HEK293 (cell line): ENCODE measurements around the gene PRELID2.

ENCODE experiments used
- CTCF ChIA-PET: fragments of 350-600 bp; formaldehyde crosslinking; extraction: SDS; loops from one replicate; lab custom pipeline; 2021; ENCODE audit warnings: antibody characterized with exemption; lab: Yijun Ruan, JAX
- POLR2A ChIA-PET: fragments of 300-600 bp; formaldehyde crosslinking; extraction: SDS; loops from one replicate; lab custom pipeline; 2020; ENCODE audit warnings: antibody characterized with exemption, inconsistent platforms; lab: Yijun Ruan, JAX
- H3K27ac ChIP-seq: fragments of 200-500 bp; sonication (Bioruptor generic); 2 replicates; pipeline ENCODE4 v1.5.1; 2014; ENCODE audit warnings: low read depth, low read length, control low read depth, inconsistent platforms; ENCODE audit errors: extremely low read depth
- H3K36me3 ChIP-seq, 2 experiments: fragments of 200-500 bp in 1 of 2; sonication (Bioruptor generic) in 1 of 2; 1 replicate in 1 of 2; 2 replicates in 1 of 2; pipeline ENCODE4 v1.5.1; 2014 to 2017; ENCODE audit warnings: inconsistent platforms in 2 of 2, low read length in 2 of 2; ENCODE audit not compliant: control insufficient read depth in 2 of 2, insufficient read depth in 1 of 2
- H3K4me1 ChIP-seq: fragments of 200-500 bp; sonication (Bioruptor generic); 2 replicates; pipeline ENCODE4 v1.5.1; 2014; ENCODE audit warnings: mild to moderate bottlenecking, low read length, inconsistent platforms; ENCODE audit not compliant: control insufficient read depth, insufficient read depth
- H3K4me3 ChIP-seq: 2 replicates; pipeline ENCODE4 v1.5.1; 2011; ENCODE audit warnings: low read depth, mild to moderate bottlenecking, control low read depth, low read length, moderate library complexity
- H3K9me3 ChIP-seq: fragments of 200-500 bp; sonication (Bioruptor generic); 2 replicates; pipeline ENCODE4 v1.5.1; 2014; ENCODE audit warnings: low read depth, low read length, inconsistent platforms; ENCODE audit not compliant: control insufficient read depth, insufficient read depth
- KLF8 ChIP-seq: fragments of 450-650 bp; formaldehyde crosslinking; IDR thresholded peaks from 2 replicates; pipeline ENCODE4 v1.5.1; 2016; ENCODE audit warnings: missing biosample characterization, missing genetic modification characterization
- SCRT2 ChIP-seq: fragments of 450-650 bp; formaldehyde crosslinking; IDR thresholded peaks from 2 replicates; pipeline ENCODE4 v1.5.1; 2016; ENCODE audit warnings: missing biosample characterization, missing genetic modification characterization
- YY1 ChIP-seq: fragments of 450-650 bp; formaldehyde crosslinking; IDR thresholded peaks from 2 replicates; pipeline ENCODE4 v1.5.1; 2018; ENCODE audit warnings: missing biosample characterization, missing genetic modification characterization
- ZNF133 ChIP-seq: fragments of 450-650 bp; formaldehyde crosslinking; IDR thresholded peaks from 2 replicates; pipeline ENCODE4 v1.5.1; 2016; ENCODE audit warnings: missing biosample characterization, missing genetic modification characterization
- ZNF140 ChIP-seq: fragments of 450-650 bp; formaldehyde crosslinking; IDR thresholded peaks from 2 replicates; pipeline ENCODE4 v1.5.1; 2016; ENCODE audit warnings: missing biosample characterization, missing genetic modification characterization
- ZNF175 ChIP-seq: fragments of 450-650 bp; formaldehyde crosslinking; IDR thresholded peaks from 2 replicates; pipeline ENCODE4 v1.5.1; 2016; ENCODE audit warnings: missing biosample characterization, missing genetic modification characterization
- ZNF248 ChIP-seq: fragments of 450-650 bp; formaldehyde crosslinking; IDR thresholded peaks from 2 replicates; pipeline ENCODE4 v1.5.1; 2017; ENCODE audit warnings: missing biosample characterization, missing genetic modification characterization
- ZNF391 ChIP-seq: fragments of 450-650 bp; formaldehyde crosslinking; IDR thresholded peaks from 2 replicates; pipeline ENCODE4 v1.5.1; 2016; ENCODE audit warnings: low read depth, missing biosample characterization, missing genetic modification characterization, borderline replicate concordance
- ZNF510 ChIP-seq: fragments of 450-650 bp; formaldehyde crosslinking; IDR thresholded peaks from 2 replicates; pipeline ENCODE4 v1.5.1; 2018; ENCODE audit warnings: mild to moderate bottlenecking, missing genetic modification characterization, missing biosample characterization; ENCODE audit not compliant: insufficient replicate concordance
- ZNF514 ChIP-seq: fragments of 450-650 bp; formaldehyde crosslinking; IDR thresholded peaks from 2 replicates; pipeline ENCODE4 v1.5.1; 2016; ENCODE audit warnings: missing biosample characterization, missing genetic modification characterization
- ZNF558 ChIP-seq: fragments of 450-650 bp; formaldehyde crosslinking; IDR thresholded peaks from 2 replicates; pipeline ENCODE4 v1.5.1; 2016; ENCODE audit warnings: missing biosample characterization, missing genetic modification characterization
- ZNF677 ChIP-seq: fragments of 450-650 bp; IDR thresholded peaks from 2 replicates; pipeline ENCODE4 v1.5.0; 2018; ENCODE audit warnings: missing biosample characterization, mild to moderate bottlenecking, missing genetic modification characterization, moderate library complexity
- ZNF768 ChIP-seq: fragments of 450-650 bp; formaldehyde crosslinking; IDR thresholded peaks from 2 replicates; pipeline ENCODE4 v1.5.1; 2018; ENCODE audit warnings: missing biosample characterization, mild to moderate bottlenecking, missing genetic modification characterization
- ZNF777 ChIP-seq: fragments of 450-650 bp; formaldehyde crosslinking; IDR thresholded peaks from 2 replicates; pipeline ENCODE4 v1.5.1; 2017; ENCODE audit warnings: missing biosample characterization, missing genetic modification characterization, borderline replicate concordance
- TF ChIP-seq, protein P1 (sequence below): fragments of 450-650 bp; formaldehyde crosslinking; IDR thresholded peaks from 2 replicates; pipeline ENCODE4 v1.5.0; 2017; ENCODE audit warnings: missing biosample characterization, missing genetic modification characterization, borderline replicate concordance
- TF ChIP-seq, protein P2 (sequence below): fragments of 450-650 bp; formaldehyde crosslinking; IDR thresholded peaks from 2 replicates; pipeline ENCODE4 v1.5.1; 2016; ENCODE audit warnings: missing biosample characterization, missing genetic modification characterization
- TF ChIP-seq, protein P3 (sequence below): fragments of 450-650 bp; formaldehyde crosslinking; IDR thresholded peaks from 2 replicates; pipeline ENCODE4 v1.5.1; 2016; ENCODE audit warnings: missing biosample characterization, missing genetic modification characterization
- TF ChIP-seq, protein P4 (sequence below): fragments of 450-650 bp; formaldehyde crosslinking; IDR thresholded peaks from 2 replicates; pipeline ENCODE4 v1.5.1; 2017; ENCODE audit warnings: missing biosample characterization, missing genetic modification characterization

Gene PRELID2

DNA sequence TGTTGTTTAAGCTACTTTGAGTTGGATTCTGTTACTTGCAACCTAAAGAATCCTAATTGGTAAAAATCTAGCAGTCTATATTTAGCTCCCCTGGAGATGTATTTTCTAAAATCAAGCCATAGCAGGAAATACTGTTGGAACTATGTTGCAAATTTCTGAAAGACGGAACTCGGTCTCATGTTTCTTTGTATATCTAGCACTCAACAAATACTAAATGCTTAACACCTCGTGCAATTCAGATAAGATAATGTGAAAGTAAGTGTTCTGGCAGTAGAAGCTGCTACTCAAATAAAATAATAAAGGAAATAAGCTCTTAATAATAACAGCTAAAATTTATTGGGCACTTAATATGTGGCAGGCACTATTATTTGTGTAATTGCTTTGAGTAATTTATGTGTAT, 10.9 kb upstream of the PRELID2 start:
- no peaks in the 10 kb centered on the region for H3K4me1 ChIP-seq

DNA sequence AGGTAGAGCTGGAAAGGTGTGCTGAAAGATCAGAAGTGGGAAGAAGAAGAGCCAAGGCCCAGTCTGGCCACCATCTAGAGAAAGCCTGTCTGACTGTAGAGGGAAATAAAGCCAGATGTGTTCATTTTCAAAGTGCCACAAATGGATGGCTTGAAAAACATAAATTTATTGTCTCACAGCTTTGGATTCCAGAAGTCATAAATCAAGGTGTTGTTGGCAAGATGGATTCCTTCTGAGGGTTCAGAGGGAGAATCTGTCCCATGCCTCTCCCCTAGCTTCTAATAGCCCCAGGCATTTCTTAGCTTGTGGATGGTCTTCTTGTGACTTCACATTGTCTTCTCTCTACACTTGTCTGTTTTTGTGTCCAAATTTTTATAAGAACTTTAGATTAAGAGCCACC, 6.2 kb upstream of the PRELID2 start:
- CTCF ChIA-PET = interaction anchor here (0.7 to 0.8 kb wide), 2 partner anchors 16 to 208 kb away, joined by 3 read pairs; no protein-coding TSS in a partner anchor
- POLR2A ChIA-PET = no interaction called here
- TF ChIP-seq ZNF133 (tag by site-specific recombination) = no peak
- TF ChIP-seq YY1 (tag by site-specific recombination) = no peak
- TF ChIP-seq, protein P1, sequence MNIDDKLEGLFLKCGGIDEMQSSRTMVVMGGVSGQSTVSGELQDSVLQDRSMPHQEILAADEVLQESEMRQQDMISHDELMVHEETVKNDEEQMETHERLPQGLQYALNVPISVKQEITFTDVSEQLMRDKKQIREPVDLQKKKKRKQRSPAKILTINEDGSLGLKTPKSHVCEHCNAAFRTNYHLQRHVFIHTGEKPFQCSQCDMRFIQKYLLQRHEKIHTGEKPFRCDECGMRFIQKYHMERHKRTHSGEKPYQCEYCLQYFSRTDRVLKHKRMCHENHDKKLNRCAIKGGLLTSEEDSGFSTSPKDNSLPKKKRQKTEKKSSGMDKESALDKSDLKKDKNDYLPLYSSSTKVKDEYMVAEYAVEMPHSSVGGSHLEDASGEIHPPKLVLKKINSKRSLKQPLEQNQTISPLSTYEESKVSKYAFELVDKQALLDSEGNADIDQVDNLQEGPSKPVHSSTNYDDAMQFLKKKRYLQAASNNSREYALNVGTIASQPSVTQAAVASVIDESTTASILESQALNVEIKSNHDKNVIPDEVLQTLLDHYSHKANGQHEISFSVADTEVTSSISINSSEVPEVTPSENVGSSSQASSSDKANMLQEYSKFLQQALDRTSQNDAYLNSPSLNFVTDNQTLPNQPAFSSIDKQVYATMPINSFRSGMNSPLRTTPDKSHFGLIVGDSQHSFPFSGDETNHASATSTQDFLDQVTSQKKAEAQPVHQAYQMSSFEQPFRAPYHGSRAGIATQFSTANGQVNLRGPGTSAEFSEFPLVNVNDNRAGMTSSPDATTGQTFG (tag by site-specific recombination) = no peak
- no peak for TF ChIP-seq ZNF510 (tag by site-specific recombination)
- TF ChIP-seq, protein P2, sequence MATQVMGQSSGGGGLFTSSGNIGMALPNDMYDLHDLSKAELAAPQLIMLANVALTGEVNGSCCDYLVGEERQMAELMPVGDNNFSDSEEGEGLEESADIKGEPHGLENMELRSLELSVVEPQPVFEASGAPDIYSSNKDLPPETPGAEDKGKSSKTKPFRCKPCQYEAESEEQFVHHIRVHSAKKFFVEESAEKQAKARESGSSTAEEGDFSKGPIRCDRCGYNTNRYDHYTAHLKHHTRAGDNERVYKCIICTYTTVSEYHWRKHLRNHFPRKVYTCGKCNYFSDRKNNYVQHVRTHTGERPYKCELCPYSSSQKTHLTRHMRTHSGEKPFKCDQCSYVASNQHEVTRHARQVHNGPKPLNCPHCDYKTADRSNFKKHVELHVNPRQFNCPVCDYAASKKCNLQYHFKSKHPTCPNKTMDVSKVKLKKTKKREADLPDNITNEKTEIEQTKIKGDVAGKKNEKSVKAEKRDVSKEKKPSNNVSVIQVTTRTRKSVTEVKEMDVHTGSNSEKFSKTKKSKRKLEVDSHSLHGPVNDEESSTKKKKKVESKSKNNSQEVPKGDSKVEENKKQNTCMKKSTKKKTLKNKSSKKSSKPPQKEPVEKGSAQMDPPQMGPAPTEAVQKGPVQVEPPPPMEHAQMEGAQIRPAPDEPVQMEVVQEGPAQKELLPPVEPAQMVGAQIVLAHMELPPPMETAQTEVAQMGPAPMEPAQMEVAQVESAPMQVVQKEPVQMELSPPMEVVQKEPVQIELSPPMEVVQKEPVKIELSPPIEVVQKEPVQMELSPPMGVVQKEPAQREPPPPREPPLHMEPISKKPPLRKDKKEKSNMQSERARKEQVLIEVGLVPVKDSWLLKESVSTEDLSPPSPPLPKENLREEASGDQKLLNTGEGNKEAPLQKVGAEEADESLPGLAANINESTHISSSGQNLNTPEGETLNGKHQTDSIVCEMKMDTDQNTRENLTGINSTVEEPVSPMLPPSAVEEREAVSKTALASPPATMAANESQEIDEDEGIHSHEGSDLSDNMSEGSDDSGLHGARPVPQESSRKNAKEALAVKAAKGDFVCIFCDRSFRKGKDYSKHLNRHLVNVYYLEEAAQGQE (tag by site-specific recombination) = no peak
- TF ChIP-seq ZNF777 = no peak
- no peak for TF ChIP-seq ZNF677 (tag by site-specific recombination)
- TF ChIP-seq ZNF558 = no peak

More for the DNA sequence above, 10.9 kb upstream of the PRELID2 start:
- Histone ChIP-seq H3K9me3 (no peaks in the 10 kb centered on the region), H3K27ac (no peak overlapping the region)
- CTCF ChIA-PET = interaction anchor here (0.6 to 2.2 kb wide), 4 partner anchors 20 to 224 kb away, joined by 3 to 10 read pairs (median 6); no protein-coding TSS in a partner anchor
- TF ChIP-seq, protein P3, sequence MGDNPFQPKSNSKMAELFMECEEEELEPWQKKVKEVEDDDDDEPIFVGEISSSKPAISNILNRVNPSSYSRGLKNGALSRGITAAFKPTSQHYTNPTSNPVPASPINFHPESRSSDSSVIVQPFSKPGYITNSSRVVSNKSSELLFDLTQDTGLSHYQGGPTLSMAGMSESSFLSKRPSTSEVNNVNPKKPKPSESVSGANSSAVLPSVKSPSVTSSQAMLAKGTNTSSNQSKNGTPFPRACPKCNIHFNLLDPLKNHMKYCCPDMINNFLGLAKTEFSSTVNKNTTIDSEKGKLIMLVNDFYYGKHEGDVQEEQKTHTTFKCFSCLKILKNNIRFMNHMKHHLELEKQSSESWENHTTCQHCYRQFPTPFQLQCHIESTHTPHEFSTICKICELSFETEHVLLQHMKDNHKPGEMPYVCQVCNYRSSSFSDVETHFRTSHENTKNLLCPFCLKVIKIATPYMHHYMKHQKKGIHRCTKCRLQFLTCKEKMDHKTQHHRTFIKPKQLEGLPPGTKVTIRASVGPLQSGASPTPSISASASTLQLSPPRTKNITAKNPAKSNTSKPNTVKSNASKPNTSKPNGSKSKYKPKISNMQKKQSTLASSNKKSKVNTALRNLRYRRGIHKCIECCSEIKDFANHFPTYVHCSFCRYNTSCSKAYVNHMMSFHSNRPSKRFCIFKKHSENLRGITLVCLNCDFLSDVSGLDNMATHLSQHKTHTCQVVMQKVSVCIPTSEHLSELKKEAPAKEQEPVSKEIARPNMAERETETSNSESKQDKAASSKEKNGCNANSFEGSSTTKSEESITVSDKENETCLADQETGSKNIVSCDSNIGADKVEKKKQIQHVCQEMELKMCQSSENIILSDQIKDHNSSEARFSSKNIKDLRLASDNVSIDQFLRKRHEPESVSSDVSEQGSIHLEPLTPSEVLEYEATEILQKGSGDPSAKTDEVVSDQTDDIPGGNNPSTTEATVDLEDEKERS (tag by site-specific recombination) = no peak
- TF ChIP-seq KLF8 (tag by site-specific recombination) = no peak
- no peak for TF ChIP-seq SCRT2
- TF ChIP-seq, protein P4, sequence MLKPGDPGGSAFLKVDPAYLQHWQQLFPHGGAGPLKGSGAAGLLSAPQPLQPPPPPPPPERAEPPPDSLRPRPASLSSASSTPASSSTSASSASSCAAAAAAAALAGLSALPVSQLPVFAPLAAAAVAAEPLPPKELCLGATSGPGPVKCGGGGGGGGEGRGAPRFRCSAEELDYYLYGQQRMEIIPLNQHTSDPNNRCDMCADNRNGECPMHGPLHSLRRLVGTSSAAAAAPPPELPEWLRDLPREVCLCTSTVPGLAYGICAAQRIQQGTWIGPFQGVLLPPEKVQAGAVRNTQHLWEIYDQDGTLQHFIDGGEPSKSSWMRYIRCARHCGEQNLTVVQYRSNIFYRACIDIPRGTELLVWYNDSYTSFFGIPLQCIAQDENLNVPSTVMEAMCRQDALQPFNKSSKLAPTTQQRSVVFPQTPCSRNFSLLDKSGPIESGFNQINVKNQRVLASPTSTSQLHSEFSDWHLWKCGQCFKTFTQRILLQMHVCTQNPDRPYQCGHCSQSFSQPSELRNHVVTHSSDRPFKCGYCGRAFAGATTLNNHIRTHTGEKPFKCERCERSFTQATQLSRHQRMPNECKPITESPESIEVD (tag by site-specific recombination) = no peak
- no peak for TF ChIP-seq ZNF248 (tag by site-specific recombination)
- TF ChIP-seq ZNF140 (tag by site-specific recombination) = no peak
- TF ChIP-seq ZNF514 (tag by site-specific recombination) = no peak
- no peak for TF ChIP-seq ZNF677 (tag by site-specific recombination)
- no peak for TF ChIP-seq ZNF768 (tag by site-specific recombination)
- no peak for TF ChIP-seq ZNF391 (tag by site-specific recombination)
- TF ChIP-seq ZNF175 (tag by site-specific recombination) = no peak
- TF ChIP-seq YY1 (tag by site-specific recombination) = no peak
- TF ChIP-seq, all 188 proteins: peak for 0
- no peaks in the 10 kb centered on the region for H3K36me3 ChIP-seq
- POLR2A ChIA-PET = interaction anchor here (0.6 kb wide), 1 partner anchor 9 kb away, joined by 3 read pairs; no protein-coding TSS in a partner anchor
- H3K4me3 ChIP-seq = no peak overlapping the region

More for the DNA sequence above, 6.2 kb upstream of the PRELID2 start:
- Histone ChIP-seq H3K27ac (no peak overlapping the region), H3K36me3 (no peaks in the 10 kb centered on the region), H3K4me1 (no peaks in the 10 kb centered on the region), H3K9me3 (no peaks in the 10 kb centered on the region), H3K4me3 (no peak overlapping the region)
